ENCODE results near the gene RAD9B. TPM values are rescaled to one million over a fixed set of nuclear protein-coding genes. Genes with fewer than 3 reads are reported as not detected.
"Not testable (repeated sequence)": the region's sequence is repeated elsewhere in the genome, so short reads cannot be mapped to it uniquely, and the experiment has no call there.

The RAD9B gene
- total RNA-seq (2022) (1.0 and 1.5 TPM in 2 replicates), Bru-seq, nascent RNA (percentile 39 among the genes with signal in this experiment), BruChase-seq, experiment 1, labeled RNA remaining after a 6-hour chase (percentile 29 among the genes with signal in this experiment), BruChase-seq, experiment 2, labeled RNA remaining after a 2-hour chase (percentile 40 among the genes with signal in this experiment)
- long read RNA-seq, partial matches to known transcripts: 0 of 5 reads
- long read RNA-seq, other reads (novel, unspliced or antisense): 5 of 5 reads

DNA sequence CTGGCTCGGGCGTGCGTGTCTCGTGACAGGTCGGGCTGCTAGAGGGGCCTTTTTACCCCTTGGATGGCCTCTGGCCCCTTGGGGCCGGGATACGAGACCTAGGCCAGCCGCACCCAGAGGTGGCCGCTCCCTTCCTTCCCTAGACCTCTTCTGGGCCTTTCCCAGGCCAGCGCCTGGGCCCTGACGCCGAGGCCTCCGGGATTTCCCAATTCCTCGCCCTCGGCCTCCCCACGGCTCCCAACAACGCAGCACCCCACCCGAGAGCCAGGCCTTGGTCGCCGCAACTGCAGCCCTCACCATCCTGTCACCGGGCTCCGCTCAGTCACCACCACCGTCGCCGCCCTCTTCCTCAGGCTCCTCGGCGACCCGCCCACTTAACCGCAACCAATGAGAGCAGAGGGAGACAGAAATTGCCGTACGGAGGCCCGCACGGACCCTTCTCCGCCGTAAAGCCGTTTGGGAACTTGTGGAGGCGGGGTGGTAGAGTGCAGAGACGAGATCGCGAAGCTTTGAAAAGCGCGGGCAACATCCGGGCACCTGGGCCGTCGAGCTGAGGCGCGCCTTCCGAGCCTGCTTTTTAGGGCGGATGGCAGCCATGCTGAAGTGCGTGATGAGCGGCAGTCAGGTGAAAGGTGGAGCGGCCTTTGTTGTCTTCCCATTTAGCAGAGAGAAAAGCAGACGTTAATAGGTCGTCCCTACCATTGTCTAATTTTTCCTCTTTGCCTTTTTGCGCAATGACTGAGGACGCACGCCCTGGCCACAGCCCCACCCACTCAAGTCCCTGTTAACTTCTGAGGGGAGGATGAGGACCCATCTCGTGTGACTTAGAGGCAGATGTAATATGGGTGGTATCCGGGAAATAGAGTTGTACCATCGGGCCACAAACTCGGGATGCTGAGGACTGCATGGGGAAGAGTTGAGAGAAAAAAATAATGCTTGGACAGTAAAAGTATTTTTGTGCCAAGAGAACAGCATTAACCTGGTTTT lies at the start of gene RAD9B, which contains the start of gene VPS29:
TSS of gene RAD9B (plus strand) at position 580 of the 987 bp plus-strand sequence. CDS start at position 587, 7 bp downstream.
TSS of gene VPS29 (minus strand) at position 360 of the 987 bp plus-strand sequence. CDS start at position 300, 60 bp downstream.
- Mint-ChIP-seq H3K27ac (ENCODE audit: low read depth, unreplicated experiment) (peak within 1 kb of the TSS; percentile 96), H3K9me3 (ENCODE audit: unreplicated experiment) (no peaks in the 10 kb centered on the region), H3K4me1 (ENCODE audit: insufficient read depth, unreplicated experiment) (peaks cover 14% of the 10 kb centered on the region), H3K36me3 (ENCODE audit: insufficient read depth, unreplicated experiment) (peaks cover 18% of the 10 kb centered on the region), H3K27me3 (ENCODE audit: insufficient read depth, unreplicated experiment) (no peaks in the 10 kb centered on the region), H3K4me3 (ENCODE audit: unreplicated experiment) (peak within 1 kb of the TSS; percentile 92)
- TSS peak; percentile 72 for BruUV-seq (replicated peaks)
- DNase-seq (ENCODE audit: unreplicated experiment): peak; percentile 98
- no peak for TF ChIP-seq CTCF (IDR thresholded peaks at IDR 0.05; ENCODE audit: unreplicated experiment)
- ChIA-PET CTCF (interaction anchor here (0.6 to 4.9 kb wide), 5 partner anchors 11 to 1499 kb away, joined by 3 to 45 read pairs (median 7); partner anchors contain the start of gene FAM216A), POLR2A (interaction anchor here (0.5 to 5.9 kb wide), 32 partner anchors 9 to 503 kb away, joined by 3 to 117 read pairs (median 5); partner anchors contain the start of genes ANKRD13A, ARPC3, FAM216A and GPN3)
- intact Hi-C loops (cut with micrococcal nuclease): loop anchor here (1.0 to 5.0 kb wide), 2 partner anchors 34 to 240 kb away; partner anchors contain the start of genes FAM216A, GPN3 and PPP1CC

DNA sequence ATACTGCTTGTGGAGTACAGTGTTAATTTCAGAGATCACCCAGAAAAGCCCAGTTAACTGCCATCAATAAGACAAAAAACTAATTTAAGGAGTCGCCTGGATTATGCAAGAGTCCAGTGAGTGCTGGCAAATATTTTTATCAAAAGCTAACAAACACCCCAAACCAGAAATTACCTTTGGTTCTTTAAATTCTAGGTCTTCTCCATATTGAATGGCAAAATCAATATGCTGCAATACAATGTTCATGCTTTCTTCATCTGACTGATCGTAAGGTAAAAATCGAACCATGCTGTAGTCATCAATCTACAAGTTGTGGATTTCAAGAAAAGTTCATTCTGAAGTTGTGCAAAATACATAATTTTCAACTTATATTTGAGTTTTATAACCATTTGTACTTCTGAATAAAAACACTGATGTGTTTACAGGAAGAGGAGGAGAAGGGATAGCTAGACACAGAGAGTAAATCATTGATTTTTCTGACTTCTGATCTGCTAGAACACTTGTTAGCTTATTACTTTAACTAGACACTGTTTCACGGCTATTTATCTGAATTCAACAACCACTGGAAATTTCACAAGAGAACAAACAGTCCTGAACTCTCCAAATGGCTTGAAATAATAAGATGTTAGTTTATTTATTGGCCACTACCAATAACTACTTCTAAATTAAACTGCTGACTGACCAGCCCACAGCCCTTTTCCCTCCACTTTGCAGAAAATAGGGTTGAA lies 48.4 kb upstream of the RAD9B start:
- intact Hi-C loops (cut with micrococcal nuclease): loop anchor here (10.0 kb wide), 1 partner anchor 241 kb away; no protein-coding TSS in a partner anchor
- H3K27ac Mint-ChIP-seq (ENCODE audit: low read depth, unreplicated experiment): no peak overlapping the region
- no TSS peak for BruUV-seq (replicated peaks)
- H3K36me3 Mint-ChIP-seq (ENCODE audit: insufficient read depth, unreplicated experiment): peaks cover 60% of the 10 kb centered on the region
- DNase-seq (ENCODE audit: unreplicated experiment): no peak
- H3K4me1 Mint-ChIP-seq (ENCODE audit: insufficient read depth, unreplicated experiment): peaks cover 10% of the 10 kb centered on the region
- H3K9me3 Mint-ChIP-seq (ENCODE audit: unreplicated experiment): no peaks in the 10 kb centered on the region
- no peak for TF ChIP-seq CTCF (IDR thresholded peaks at IDR 0.05; ENCODE audit: unreplicated experiment)
- no peak overlapping the region for H3K4me3 Mint-ChIP-seq (ENCODE audit: unreplicated experiment)
- H3K27me3 Mint-ChIP-seq (ENCODE audit: insufficient read depth, unreplicated experiment): no peaks in the 10 kb centered on the region
- ChIA-PET CTCF (interaction anchor here (1.3 to 6.4 kb wide), 3 partner anchors 15 to 148 kb away, joined by 4 to 38 read pairs (median 10); partner anchors contain the start of genes FAM216A and GPN3), POLR2A (interaction anchor here (0.7 to 10.0 kb wide), 4 partner anchors 10 to 147 kb away, joined by 3 to 126 read pairs (median 26); partner anchors contain the start of genes FAM216A, GPN3, RAD9B and VPS29)

DNA sequence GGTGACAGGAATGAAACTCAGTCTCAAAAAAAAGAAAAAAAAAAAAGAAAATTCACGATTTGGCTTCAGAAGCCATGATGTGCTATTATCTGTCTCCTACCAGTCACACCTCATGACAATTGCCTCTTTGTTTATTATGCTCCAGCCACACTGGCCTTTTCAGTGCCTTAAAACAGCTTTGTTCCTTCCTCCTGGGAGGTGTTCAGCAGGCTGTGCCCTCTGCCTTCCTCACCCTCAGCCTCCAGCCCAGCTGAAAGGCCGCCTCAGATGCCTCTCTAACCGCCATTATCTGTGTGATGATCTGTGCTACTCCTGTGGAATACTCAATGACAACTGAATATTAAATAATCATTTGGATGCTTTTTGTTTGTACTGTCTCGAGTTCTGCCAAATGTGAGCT lies 43.4 kb upstream of the RAD9B start:
- H3K4me3 Mint-ChIP-seq (ENCODE audit: unreplicated experiment): no peak overlapping the region
- BruUV-seq (replicated peaks): no TSS peak
- H3K4me1 Mint-ChIP-seq (ENCODE audit: insufficient read depth, unreplicated experiment): peaks cover 5% of the 10 kb centered on the region
- peaks cover 87% of the 10 kb centered on the region for H3K36me3 Mint-ChIP-seq (ENCODE audit: insufficient read depth, unreplicated experiment)
- intact Hi-C loops (cut with micrococcal nuclease): loop anchor here (10.0 kb wide), 1 partner anchor 236 kb away; no protein-coding TSS in a partner anchor
- POLR2A ChIA-PET: interaction anchor here (0.8 to 1.4 kb wide), 2 partner anchors 9 kb away, joined by 5 to 9 read pairs; partner anchors contain the start of genes ARPC3 and GPN3
- no peak for TF ChIP-seq CTCF (IDR thresholded peaks at IDR 0.05; ENCODE audit: unreplicated experiment)
- CTCF ChIA-PET: interaction anchor here (0.6 to 1.5 kb wide), 3 partner anchors 10 to 67 kb away, joined by 3 to 6 read pairs (median 3); partner anchors contain the start of genes FAM216A and GPN3
- H3K9me3 Mint-ChIP-seq (ENCODE audit: unreplicated experiment): no peaks in the 10 kb centered on the region
- H3K27ac Mint-ChIP-seq (ENCODE audit: low read depth, unreplicated experiment): no peak overlapping the region
- H3K27me3 Mint-ChIP-seq (ENCODE audit: insufficient read depth, unreplicated experiment): no peaks in the 10 kb centered on the region
- no peak for DNase-seq (ENCODE audit: unreplicated experiment)

DNA sequence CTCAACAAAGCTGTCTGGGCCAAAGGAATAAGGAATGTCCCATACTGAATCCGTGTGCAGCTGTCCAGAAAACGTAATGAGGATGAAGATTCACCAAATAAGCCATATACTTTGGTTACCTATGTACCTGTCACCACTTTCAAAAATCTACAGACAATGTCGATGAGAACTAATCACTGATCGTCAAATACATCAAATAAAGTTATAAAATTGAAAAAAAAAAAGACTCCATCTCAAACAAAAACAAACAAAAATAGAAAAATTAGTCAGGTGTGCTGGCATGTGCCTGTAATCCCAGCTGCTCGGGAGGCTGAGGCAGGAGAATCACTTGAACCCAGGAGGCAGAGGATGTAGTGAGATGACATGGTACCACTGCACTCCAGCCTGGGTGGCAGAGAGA lies 40.9 kb upstream of the RAD9B start:
- CTCF ChIA-PET; BruUV-seq (replicated peaks); H3K4me3 Mint-ChIP-seq (ENCODE audit: unreplicated experiment); intact Hi-C loops (cut with micrococcal nuclease); H3K27me3 Mint-ChIP-seq (ENCODE audit: insufficient read depth, unreplicated experiment); DNase-seq (ENCODE audit: unreplicated experiment); H3K9me3 Mint-ChIP-seq (ENCODE audit: unreplicated experiment); H3K27ac Mint-ChIP-seq (ENCODE audit: low read depth, unreplicated experiment); H3K4me1 Mint-ChIP-seq (ENCODE audit: insufficient read depth, unreplicated experiment): not testable (repeated sequence)
- peaks cover 78% of the 10 kb centered on the region for H3K36me3 Mint-ChIP-seq (ENCODE audit: insufficient read depth, unreplicated experiment)
- POLR2A ChIA-PET: interaction anchor here (0.7 to 2.3 kb wide), 2 partner anchors 11 to 34 kb away, joined by 3 to 8 read pairs; partner anchors contain the start of gene ARPC3

Data from MCF 10A (cell line).